T-helper 1 cell treated with Interleukin-12 subunit alpha and Interleukin-12 subunit beta and Interleukin-4 antibody, amounts not matched to agents 30 μg/mL and 1 μg/mL, for 36 hours (primary cell): ENCODE results near the gene ANXA3.
"Not testable (repeated sequence)": the region's sequence is repeated elsewhere in the genome, so short reads cannot be mapped to it uniquely, and the experiment has no call there.

Experiments
- H3K27ac Mint-ChIP-seq: one replicate; pipeline ENCODE4 v1.8.0; 2021; ENCODE audit warnings: mild to moderate bottlenecking, mixed read lengths
- H3K27me3 Mint-ChIP-seq: one replicate; pipeline ENCODE4 v1.8.0; 2021; ENCODE audit warnings: low read depth, mixed read lengths
- H3K36me3 Mint-ChIP-seq: one replicate; pipeline ENCODE4 v1.8.0; 2021; ENCODE audit warnings: low read depth, mixed read lengths
- H3K4me1 Mint-ChIP-seq: one replicate; pipeline ENCODE4 v1.8.0; 2021; ENCODE audit warnings: low read depth, mixed read lengths
- H3K4me3 Mint-ChIP-seq: one replicate; pipeline ENCODE4 v1.8.0; 2021; ENCODE audit warnings: mild to moderate bottlenecking, moderate library complexity, mixed read lengths
- H3K9me3 Mint-ChIP-seq: one replicate; pipeline ENCODE4 v1.8.0; 2021; ENCODE audit warnings: mixed read lengths

ANXA3 gene, protein sequence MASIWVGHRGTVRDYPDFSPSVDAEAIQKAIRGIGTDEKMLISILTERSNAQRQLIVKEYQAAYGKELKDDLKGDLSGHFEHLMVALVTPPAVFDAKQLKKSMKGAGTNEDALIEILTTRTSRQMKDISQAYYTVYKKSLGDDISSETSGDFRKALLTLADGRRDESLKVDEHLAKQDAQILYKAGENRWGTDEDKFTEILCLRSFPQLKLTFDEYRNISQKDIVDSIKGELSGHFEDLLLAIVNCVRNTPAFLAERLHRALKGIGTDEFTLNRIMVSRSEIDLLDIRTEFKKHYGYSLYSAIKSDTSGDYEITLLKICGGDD

DNA sequence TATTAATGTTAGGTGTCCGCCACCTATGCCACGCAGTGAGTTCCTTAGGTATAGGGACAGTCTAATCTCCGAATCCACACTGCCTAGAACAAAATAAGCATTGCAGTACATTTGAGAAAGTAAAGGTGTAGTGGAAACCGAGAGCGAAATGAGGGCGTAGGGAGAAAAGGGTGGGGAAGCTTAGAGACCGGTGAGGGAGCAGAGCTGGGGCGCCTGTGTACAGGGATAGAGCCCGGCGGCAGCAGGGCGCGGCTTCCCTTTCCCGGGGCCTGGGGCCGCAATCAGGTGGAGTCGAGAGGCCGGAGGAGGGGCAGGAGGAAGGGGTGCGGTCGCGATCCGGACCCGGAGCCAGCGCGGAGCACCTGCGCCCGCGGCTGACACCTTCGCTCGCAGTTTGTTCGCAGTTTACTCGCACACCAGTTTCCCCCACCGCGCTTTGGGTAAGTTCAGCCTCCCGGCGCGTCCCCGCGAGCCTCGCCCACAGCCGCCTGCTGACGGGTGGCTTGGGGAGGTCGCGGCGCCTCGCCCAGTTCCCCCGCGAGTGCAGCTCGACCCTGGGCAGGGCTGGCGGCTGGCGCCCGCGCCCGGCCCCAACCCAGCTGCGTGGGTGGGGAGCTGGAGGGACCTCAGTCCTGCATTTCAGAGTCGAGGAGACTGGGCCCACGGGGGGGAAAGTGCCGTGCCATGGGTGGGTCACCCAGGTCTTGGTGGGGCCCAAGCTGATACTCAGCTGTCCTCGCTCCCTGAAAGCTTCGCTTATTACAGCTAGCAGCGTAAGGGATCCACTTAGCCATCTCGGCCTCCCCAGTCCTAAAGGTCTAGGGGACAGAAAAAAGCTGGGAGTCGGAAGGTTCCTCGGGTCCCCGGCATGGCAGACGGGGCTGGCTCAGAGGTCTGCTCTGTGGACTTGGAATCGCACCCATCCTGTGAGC, at the start of gene ANXA3:
ANXA3 (plus strand) TSS at position 351 of the 932 bp plus-strand sequence. CDS start 2,704 bp downstream, outside the sequence.
- Mint-ChIP-seq H3K27ac (peak within 1 kb of the TSS; percentile 88), H3K36me3 (peaks cover 28% of the 10 kb centered on the region), H3K4me1 (peaks cover 28% of the 10 kb centered on the region), H3K4me3 (peak within 1 kb of the TSS; percentile 91), H3K9me3 (peaks cover 14% of the 10 kb centered on the region), H3K27me3 (peaks cover 19% of the 10 kb centered on the region)

DNA sequence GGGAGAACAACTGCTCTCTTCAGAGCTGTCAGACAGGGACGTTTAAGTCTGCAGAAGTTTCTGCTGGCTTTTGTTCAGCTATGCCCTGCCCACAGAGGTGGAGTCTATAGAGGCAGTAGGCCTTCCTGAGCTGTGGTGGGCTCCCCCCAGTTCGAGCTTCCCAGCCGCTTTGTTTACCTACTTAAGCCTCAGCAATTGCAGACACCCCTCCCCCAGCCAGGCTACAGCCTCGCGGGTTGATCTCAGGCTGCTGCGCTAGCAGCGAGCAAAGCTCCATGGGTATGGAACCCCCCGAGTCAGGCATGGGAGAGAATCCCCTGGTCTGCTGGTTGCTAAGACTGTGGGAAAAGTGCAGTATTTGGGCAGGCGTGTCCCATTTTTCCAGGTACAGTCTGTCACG, 45.3 kb upstream of the ANXA3 start:
- not testable (repeated sequence) for H3K9me3 Mint-ChIP-seq, H3K36me3 Mint-ChIP-seq, H3K27ac Mint-ChIP-seq, H3K4me3 Mint-ChIP-seq, H3K4me1 Mint-ChIP-seq
- peaks cover 24% of the 10 kb centered on the region for H3K27me3 Mint-ChIP-seq

DNA sequence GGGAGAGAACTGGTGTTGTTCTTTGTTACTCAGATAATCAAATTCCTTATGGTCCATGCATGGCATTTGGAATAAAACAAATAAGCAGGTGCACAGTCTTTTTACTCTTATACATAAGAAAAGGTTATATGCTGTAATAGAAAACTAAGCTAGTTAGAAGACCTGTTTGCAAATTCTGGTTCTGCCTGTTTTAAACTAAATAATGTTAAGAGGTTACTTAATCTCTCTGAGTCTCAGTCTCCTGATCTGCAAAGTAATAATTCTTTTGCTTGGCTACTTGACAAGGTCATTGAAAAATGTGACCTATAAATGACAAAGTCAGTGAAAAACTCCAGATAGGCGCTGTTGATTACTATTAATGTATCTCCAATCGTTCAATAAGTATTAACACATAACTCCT, 42.5 kb upstream of the ANXA3 start:
- no peak overlapping the region for H3K4me3 Mint-ChIP-seq
- H3K27me3 Mint-ChIP-seq = peaks cover 13% of the 10 kb centered on the region
- H3K36me3 Mint-ChIP-seq = no peaks in the 10 kb centered on the region
- H3K27ac Mint-ChIP-seq = no peak overlapping the region
- no peaks in the 10 kb centered on the region for H3K9me3 Mint-ChIP-seq
- H3K4me1 Mint-ChIP-seq = no peaks in the 10 kb centered on the region

DNA sequence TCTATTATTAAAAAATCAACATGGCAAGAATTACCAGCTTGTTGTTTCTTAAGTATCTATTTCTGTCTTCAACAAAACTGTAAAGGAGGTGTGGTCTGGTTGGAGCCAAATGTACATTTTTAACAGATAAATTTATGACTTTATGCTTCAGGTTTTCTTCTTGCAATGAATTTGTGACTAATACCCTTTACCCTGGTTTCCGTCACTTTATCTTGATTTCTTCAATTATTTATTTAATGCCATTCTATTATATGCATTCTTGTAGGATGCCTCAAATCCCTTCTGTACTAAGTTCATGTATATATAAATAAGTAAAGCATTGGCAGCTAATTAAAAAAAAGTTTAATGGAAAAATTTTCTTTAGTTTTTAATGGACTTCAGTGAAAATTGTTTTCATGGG, 41.5 kb upstream of the ANXA3 start:
- H3K4me1 Mint-ChIP-seq = no peaks in the 10 kb centered on the region
- H3K27me3 Mint-ChIP-seq = peaks cover 8% of the 10 kb centered on the region
- H3K27ac Mint-ChIP-seq = no peak overlapping the region
- no peaks in the 10 kb centered on the region for H3K36me3 Mint-ChIP-seq
- no peaks in the 10 kb centered on the region for H3K9me3 Mint-ChIP-seq
- H3K4me3 Mint-ChIP-seq = no peak overlapping the region

DNA sequence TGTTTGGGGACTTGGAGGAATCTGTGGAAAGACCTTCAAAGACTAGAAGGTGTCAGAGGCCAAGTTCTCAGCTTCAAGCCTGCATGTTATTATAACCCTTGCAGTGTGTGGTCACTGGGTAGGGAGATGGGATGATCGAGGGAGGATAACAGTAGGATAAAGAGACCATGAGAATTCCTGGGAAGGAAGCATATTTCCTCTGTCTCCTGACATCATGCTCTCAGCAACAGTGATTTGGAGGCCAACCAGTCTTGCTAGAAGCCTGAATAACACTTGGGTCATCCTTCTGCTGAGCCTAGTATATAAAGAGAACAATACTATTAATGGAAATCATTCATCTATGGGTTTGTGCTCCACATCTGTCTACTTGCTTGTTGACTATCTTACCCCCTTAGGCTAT, 40.9 kb upstream of the ANXA3 start:
- H3K9me3 Mint-ChIP-seq = no peaks in the 10 kb centered on the region
- H3K4me1 Mint-ChIP-seq = no peaks in the 10 kb centered on the region
- H3K4me3 Mint-ChIP-seq = no peak overlapping the region
- no peak overlapping the region for H3K27ac Mint-ChIP-seq
- peaks cover 3% of the 10 kb centered on the region for H3K27me3 Mint-ChIP-seq
- no peaks in the 10 kb centered on the region for H3K36me3 Mint-ChIP-seq

DNA sequence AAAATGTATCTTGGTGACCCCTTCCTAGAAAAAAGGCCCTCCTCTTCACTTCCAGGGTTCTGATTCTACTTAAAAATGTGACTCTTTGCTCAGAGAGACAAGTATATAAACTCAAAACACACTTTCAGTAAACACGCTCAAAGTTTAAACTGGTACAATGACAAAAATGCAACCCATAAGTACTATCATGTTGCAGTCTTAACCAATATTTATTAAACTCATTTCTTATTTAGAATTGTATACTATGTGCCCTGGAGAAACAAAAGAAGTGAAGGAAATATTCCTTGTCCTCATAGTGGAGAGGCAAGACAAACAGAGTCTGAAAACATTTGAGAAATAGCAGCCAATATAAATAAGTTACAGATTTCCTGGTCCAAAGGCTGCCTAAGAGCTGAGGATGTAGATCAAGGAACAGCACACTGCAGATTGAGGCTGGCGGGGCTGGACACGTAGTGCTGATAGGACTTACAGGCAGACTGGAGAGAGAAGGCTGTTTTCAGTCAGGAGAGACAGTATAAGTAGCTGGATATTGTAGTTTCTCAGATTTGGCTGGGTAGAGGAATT, 39.1 kb upstream of the ANXA3 start:
- H3K36me3 Mint-ChIP-seq = no peaks in the 10 kb centered on the region
- H3K27me3 Mint-ChIP-seq = peaks cover under 1% of the 10 kb centered on the region
- H3K4me1 Mint-ChIP-seq = no peaks in the 10 kb centered on the region
- no peaks in the 10 kb centered on the region for H3K9me3 Mint-ChIP-seq
- no peak overlapping the region for H3K4me3 Mint-ChIP-seq
- no peak overlapping the region for H3K27ac Mint-ChIP-seq

DNA sequence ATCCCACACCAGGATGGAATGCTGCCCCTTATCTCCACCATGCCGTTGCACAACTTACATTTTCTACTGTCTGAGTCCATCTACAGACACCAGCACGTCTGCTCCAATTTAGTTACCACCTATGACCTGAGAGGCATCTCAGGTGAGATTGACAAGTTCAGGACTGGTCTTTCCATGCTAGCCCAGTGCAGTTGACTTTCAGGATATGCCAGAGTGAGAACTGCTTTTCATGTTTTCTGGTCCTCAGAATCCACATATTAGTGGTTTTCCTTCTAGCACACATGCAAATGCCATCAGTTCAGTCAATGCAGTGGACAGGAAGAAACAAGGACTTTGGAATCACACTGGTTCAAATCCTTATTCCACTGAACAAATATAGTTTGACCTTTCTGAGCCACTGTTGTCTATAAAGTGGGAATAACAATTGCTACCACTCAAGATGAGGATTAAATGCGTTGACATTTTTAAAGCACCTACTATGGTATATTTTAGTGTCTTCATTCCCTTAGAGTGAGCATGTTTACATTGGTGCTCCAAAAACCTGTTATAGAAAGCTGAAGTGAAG, 38.1 kb upstream of the ANXA3 start:
- H3K36me3 Mint-ChIP-seq = no peaks in the 10 kb centered on the region
- no peaks in the 10 kb centered on the region for H3K4me1 Mint-ChIP-seq
- H3K9me3 Mint-ChIP-seq = no peaks in the 10 kb centered on the region

DNA sequence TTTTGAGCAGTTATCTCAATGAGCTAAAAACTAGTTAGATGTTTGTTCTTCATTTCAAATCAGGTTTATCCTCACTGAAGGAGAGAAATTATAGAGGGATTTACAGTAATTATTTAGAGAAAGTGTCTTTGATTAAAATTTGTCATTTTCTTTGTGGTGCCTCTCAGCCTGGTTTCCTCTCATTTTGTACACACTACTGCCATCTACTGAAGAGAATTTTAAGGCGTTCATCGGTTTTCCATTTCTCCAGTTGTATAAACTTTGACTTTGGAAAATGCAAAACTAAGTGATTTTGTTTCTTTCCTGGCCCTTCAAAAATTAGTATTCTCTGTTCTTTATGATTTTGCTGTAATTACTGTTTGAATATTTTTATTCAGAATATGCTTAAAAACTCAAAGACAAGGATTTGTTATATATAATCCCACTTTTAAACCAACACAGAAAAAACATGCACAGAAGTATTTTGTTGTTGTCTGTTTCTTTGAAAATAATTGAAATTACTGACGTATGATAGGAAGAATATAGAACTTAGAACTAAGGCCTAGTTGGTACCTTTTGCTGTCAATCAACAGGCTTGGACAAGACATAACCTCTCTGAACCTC, 34.4 kb upstream of the ANXA3 start:
- Mint-ChIP-seq H3K9me3 (no peaks in the 10 kb centered on the region), H3K36me3 (no peaks in the 10 kb centered on the region), H3K27ac (no peak overlapping the region), H3K27me3 (peaks cover 11% of the 10 kb centered on the region), H3K4me3 (no peak overlapping the region), H3K4me1 (no peaks in the 10 kb centered on the region)

More for the DNA sequence above, 38.1 kb upstream of the ANXA3 start:
- Mint-ChIP-seq H3K27me3 (no peaks in the 10 kb centered on the region), H3K4me3 (no peak overlapping the region), H3K27ac (no peak overlapping the region)

DNA sequence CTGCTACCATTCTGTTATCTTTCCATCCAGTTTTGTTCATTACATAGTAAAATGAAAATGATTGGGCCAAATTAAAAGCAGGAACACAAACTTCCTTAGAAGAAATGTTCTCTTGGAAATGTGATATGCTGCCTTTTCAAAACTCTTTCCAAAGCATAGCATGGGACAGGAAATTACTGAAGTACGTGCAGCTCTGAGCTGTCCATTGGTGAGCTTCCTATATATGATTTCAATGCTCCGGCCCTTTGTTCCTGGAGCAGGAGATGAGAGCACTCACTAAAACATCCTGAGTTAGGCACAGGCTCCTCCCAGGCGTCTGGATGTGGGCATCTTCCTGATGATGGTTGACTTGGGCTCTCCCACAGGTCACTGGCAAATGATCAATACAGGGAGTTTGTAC, 33.0 kb upstream of the ANXA3 start:
- peaks cover 11% of the 10 kb centered on the region for H3K27me3 Mint-ChIP-seq
- H3K4me1 Mint-ChIP-seq = no peaks in the 10 kb centered on the region
- H3K27ac Mint-ChIP-seq = no peak overlapping the region
- H3K36me3 Mint-ChIP-seq = no peaks in the 10 kb centered on the region
- H3K9me3 Mint-ChIP-seq = no peaks in the 10 kb centered on the region
- no peak overlapping the region for H3K4me3 Mint-ChIP-seq

DNA sequence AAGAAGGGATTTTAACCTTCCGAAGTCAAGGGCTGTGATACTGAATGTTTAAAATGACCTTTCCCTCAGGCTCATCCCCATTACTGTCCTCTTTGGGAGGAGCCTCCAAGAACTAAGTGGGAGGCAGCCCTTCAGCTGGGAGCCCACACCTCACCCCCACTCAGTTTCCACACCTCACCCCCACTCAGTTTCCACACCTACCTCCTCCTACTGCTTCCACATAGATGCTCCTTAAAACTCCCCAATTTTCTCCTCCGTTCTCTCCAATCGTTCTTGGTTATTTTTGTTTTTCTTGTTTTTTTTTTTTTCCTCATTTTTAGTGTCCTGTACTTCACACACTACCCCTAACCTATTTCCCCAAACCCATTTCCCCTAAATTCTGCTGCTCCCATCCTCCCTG, 31.6 kb upstream of the ANXA3 start:
- Mint-ChIP-seq H3K9me3 (no peaks in the 10 kb centered on the region), H3K4me1 (no peaks in the 10 kb centered on the region), H3K36me3 (no peaks in the 10 kb centered on the region), H3K27me3 (peaks cover 25% of the 10 kb centered on the region), H3K4me3 (no peak overlapping the region), H3K27ac (no peak overlapping the region)

DNA sequence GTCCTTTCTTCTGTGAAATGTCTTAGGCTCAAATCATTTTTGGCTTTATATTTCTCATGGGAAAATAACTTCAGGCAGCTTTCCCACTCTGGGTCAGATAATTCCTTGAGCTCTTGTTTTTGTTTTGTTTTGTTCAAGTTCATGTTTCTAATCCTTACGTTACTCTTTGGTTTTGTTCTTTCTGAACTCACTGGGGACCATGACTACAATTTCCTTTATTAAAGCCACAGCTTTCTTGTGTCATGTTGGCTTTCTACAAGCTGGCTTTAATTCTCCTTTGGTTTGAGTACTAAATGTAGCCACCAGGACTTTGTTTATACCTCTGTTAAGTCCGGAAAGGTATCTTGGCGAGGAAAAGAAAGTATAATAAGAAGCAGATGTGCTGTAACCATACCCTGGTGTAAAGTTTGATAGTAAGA, 30.8 kb upstream of the ANXA3 start:
- Mint-ChIP-seq H3K36me3 (no peaks in the 10 kb centered on the region), H3K27ac (no peak overlapping the region), H3K4me1 (no peaks in the 10 kb centered on the region), H3K4me3 (no peak overlapping the region), H3K27me3 (peaks cover 25% of the 10 kb centered on the region), H3K9me3 (no peaks in the 10 kb centered on the region)

DNA sequence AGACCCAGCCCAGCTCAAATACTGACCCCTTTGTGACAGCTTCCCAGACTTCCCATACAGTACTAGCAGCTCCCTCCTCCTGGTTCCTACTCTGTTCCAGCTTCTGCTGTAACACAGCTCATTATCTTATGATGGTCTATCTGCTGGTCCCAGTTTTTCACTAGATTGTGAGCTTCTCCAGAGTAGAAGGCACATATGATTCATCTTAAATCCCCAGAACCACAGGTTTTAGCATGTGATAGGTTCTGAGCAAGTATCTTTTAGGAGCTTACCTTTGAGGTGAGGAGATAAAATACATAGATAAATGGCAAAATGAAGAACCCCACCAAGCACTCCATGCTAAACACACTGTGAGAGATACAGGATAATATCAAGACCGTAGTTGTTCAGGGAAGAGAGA, 27.6 kb upstream of the ANXA3 start:
- H3K36me3 Mint-ChIP-seq = no peaks in the 10 kb centered on the region
- H3K27ac Mint-ChIP-seq = no peak overlapping the region
- no peaks in the 10 kb centered on the region for H3K4me1 Mint-ChIP-seq
- H3K9me3 Mint-ChIP-seq = no peaks in the 10 kb centered on the region
- no peak overlapping the region for H3K4me3 Mint-ChIP-seq
- peaks cover 25% of the 10 kb centered on the region for H3K27me3 Mint-ChIP-seq

DNA sequence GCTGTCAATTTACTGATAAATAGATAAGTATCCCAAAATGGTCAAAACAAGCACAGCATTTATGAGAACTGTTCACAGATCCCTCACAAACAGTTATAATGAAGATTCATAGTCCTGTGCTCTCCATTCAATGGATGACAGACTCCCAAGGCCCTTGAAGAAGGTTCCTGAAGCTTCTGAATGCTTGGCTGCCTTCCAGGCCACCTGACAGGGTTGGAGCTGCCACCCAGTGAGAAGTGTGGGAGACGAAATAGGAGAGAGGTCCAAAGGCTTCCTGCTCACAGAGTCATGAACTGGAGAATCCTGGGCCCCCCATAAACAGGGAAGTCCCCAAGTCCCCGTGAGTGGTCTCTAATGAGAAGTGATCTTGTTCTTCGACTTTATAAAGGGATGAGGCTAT, 26.0 kb upstream of the ANXA3 start:
- Mint-ChIP-seq H3K4me1 (no peaks in the 10 kb centered on the region), H3K27ac (no peak overlapping the region), H3K9me3 (no peaks in the 10 kb centered on the region), H3K27me3 (peaks cover 14% of the 10 kb centered on the region), H3K36me3 (no peaks in the 10 kb centered on the region), H3K4me3 (no peak overlapping the region)

DNA sequence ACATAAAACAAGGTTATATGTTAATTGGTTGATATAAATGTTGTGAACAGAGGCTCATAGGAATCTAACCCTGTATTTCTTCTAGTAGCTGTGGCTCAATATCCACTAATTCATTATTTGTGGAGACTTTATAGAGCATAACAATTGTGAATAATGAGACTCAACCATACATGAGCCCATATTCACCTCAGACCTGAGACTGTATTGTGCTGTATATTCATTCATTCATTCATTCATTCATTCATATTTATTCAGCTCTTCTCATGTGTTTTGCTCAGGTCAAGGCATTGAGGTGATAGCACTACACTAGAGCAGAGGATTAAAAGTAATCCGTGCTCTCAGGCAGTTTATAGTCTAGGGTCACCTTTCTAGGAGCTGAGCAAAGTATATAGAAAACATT, 24.5 kb upstream of the ANXA3 start:
- Mint-ChIP-seq H3K27me3 (peaks cover 14% of the 10 kb centered on the region), H3K4me1 (no peaks in the 10 kb centered on the region), H3K9me3 (no peaks in the 10 kb centered on the region)

More for the DNA sequence above, 24.5 kb upstream of the ANXA3 start:
- Mint-ChIP-seq H3K36me3 (no peaks in the 10 kb centered on the region), H3K4me3 (no peak overlapping the region), H3K27ac (no peak overlapping the region)
